Right forelimb (tissue), 1 donor: ENCODE results near the gene CACNG4.

ENCODE experiments used
- DNase-seq: peaks from one replicate; pipeline ENCODE4 v3.0.0-alpha.2; 2018

The CACNG4 gene

GRCh38 chr17:66987059-66987616, 22.6 kb downstream of the CACNG4 start:
- DNase-seq: no peak

- no peak for DNase-seq
These were observed 23.7 kb downstream of the CACNG4 start for GRCh38 chr17:66988069-66988798.

GRCh38 chr17:66989076-66989475, 24.6 kb downstream of the CACNG4 start:
- no peak for DNase-seq

GRCh38 chr17:66989579-66989978, 25.1 kb downstream of the CACNG4 start:
- DNase-seq: no peak

- DNase-seq: no peak
These were observed 25.5 kb downstream of the CACNG4 start for GRCh38 chr17:66990047-66990446.

- no peak for DNase-seq
These were observed 28.5 kb downstream of the CACNG4 start for GRCh38 chr17:66992911-66993442.

- DNase-seq: no peak
These were observed 29.9 kb downstream of the CACNG4 start for GRCh38 chr17:66994361-66994760.

- DNase-seq: no peak
These were observed 30.5 kb downstream of the CACNG4 start for GRCh38 chr17:66994930-66995535.

GRCh38 chr17:66995944-66996343, 31.4 kb downstream of the CACNG4 start:
- no peak for DNase-seq

- DNase-seq: no peak
These were observed 32.4 kb downstream of the CACNG4 start for GRCh38 chr17:66996926-66997325.

- DNase-seq: no peak
These were observed 38.7 kb downstream of the CACNG4 start for GRCh38 chr17:67003231-67003630.

- DNase-seq: no peak
These were observed 39.7 kb downstream of the CACNG4 start for GRCh38 chr17:67004181-67004580.

GRCh38 chr17:67007266-67007665, 42.8 kb downstream of the CACNG4 start:
- no peak for DNase-seq

GRCh38 chr17:67008101-67008500, 43.6 kb downstream of the CACNG4 start:
- DNase-seq: no peak

- no peak for DNase-seq
These were observed 47.1 kb downstream of the CACNG4 start for GRCh38 chr17:67011527-67012175.

- no peak for DNase-seq
These were observed 49.4 kb downstream of the CACNG4 start for GRCh38 chr17:67013891-67014290.

- no peak for DNase-seq
These were observed 50.5 kb downstream of the CACNG4 start for GRCh38 chr17:67015001-67015400.

- DNase-seq: no peak
These were observed 51.7 kb downstream of the CACNG4 start for GRCh38 chr17:67016039-67016762.

GRCh38 chr17:67017910-67018309, 53.4 kb downstream of the CACNG4 start:
- DNase-seq: no peak

GRCh38 chr17:67018471-67019434, 54.2 kb downstream of the CACNG4 start:
- DNase-seq: no peak

- DNase-seq: no peak
These were observed 55.3 kb downstream of the CACNG4 start for GRCh38 chr17:67019809-67020208.
